Smooth muscle cell of bladder (primary cell): ENCODE measurements around the gene GSTM2. TPM values are rescaled to one million over a fixed set of nuclear protein-coding genes. Genes with fewer than 3 reads are reported as not detected.

ENCODE experiments used
- total RNA-seq: library from RNA; depleted of rRNA; stranded (reverse); fragments of >200 nt; gene quantifications from 2 replicates; pipeline ENCODE4 v1.2.3, GENCODE V29; 2014

Gene GSTM2
- 16.2 and 20.0 TPM in 2 replicates for total RNA-seq

GRCh38 chr1:109667452-109668122 lies at the start of gene GSTM2:
Gene GSTM2 (plus strand): TSS chr1:109668057. CDS start chr1:109668116, 59 bp downstream.

GRCh38 chr1:109619576-109620400 lies 48.1 kb upstream of the GSTM2 start, which contains the start of the genes AMPD2 and GNAT2:
Gene AMPD2 (plus strand): TSS chr1:109619837. CDS start chr1:109621176, 1,339 bp downstream.
Gene GNAT2 (minus strand): TSS chr1:109619616. CDS start chr1:109612870, 6,746 bp downstream.

GRCh38 chr1:109655615-109656519 lies 12.0 kb upstream of the GSTM2 start, which contains the start of gene GSTM4:
Gene GSTM4 (plus strand): TSS chr1:109656099. CDS start chr1:109656390, 291 bp downstream.

GRCh38 chr1:109687641-109688499 lies 20.0 kb downstream of the GSTM2 start, which contains the start of gene GSTM1:
Gene GSTM1 (plus strand): TSS chr1:109687817. CDS start chr1:109687874, 57 bp downstream.

GRCh38 chr1:109711593-109712320 lies 43.9 kb downstream of the GSTM2 start, which contains the start of gene GSTM5:
Gene GSTM5 (plus strand): TSS chr1:109712251. CDS start chr1:109712313, 62 bp downstream.

Other genes with a start within 250 kb of the GSTM2 start
- gene PSMA5, start 241.6 kb upstream of the GSTM2 start, total RNA-seq, result 39.1 and 43.8 TPM in 2 replicates
- gene SYPL2, start 201.5 kb upstream of the GSTM2 start, total RNA-seq, result 0.28 and 0.46 TPM in 2 replicates
- 0.85 and 1.5 TPM in 2 replicates for gene ATXN7L2, start 184.2 kb upstream of the GSTM2 start, total RNA-seq
- 3.6 TPM in 2 replicates for gene CYB561D1, start 174.0 kb upstream of the GSTM2 start, total RNA-seq
- 1.6 and 2.0 TPM in 2 replicates for gene AMIGO1, start 158.3 kb upstream of the GSTM2 start, total RNA-seq
- 0.28 TPM in 2 replicates for gene GPR61, start 128.2 kb upstream of the GSTM2 start, total RNA-seq
- gene GNAI3, start 119.4 kb upstream of the GSTM2 start, total RNA-seq, result 11.7 and 13.7 TPM in 2 replicates
- 0.28 and 0.37 TPM in 2 replicates for gene GNAT2, start 48.4 kb upstream of the GSTM2 start, total RNA-seq
- 73.5 and 83.7 TPM in 2 replicates for gene AMPD2, start 48.2 kb upstream of the GSTM2 start, total RNA-seq
- gene GSTM4, start 12.0 kb upstream of the GSTM2 start, total RNA-seq, result 14.8 and 18.4 TPM in 2 replicates
- gene GSTM1, start 19.8 kb downstream of the GSTM2 start, total RNA-seq, result 9.0 and 9.6 TPM in 2 replicates
- gene GSTM5, start 44.2 kb downstream of the GSTM2 start, total RNA-seq, result 8.5 and 13.3 TPM in 2 replicates
- gene GSTM3, start 73.0 kb downstream of the GSTM2 start, total RNA-seq, result 215 and 220 TPM in 2 replicates
- not detected in 2 replicates for gene EPS8L3, start 95.9 kb downstream of the GSTM2 start, total RNA-seq
- 38.0 and 47.1 TPM in 2 replicates for gene CSF1, start 242.8 kb downstream of the GSTM2 start, total RNA-seq